Panc1 (cell line): ENCODE measurements around the gene NME4. TPM values are rescaled to one million over a fixed set of nuclear protein-coding genes. Genes with fewer than 3 reads are reported as not detected.

Experiments
- ATAC-seq: fragments of 200-7000 bp; cut with Tn5 transposase; 2 replicates; pipeline ENCODE4 v1.9.1; 2020; ENCODE audit warnings: mild to moderate bottlenecking, moderate library complexity
- BruUV-seq: library from RNA; stranded (reverse); fragments of 400-500 nt; replicated peaks from 2 replicates; lab custom pipeline; 2021; lab: Mats Ljungman, UMichigan
- CTCF ChIA-PET: fragments of 300-600 bp; sonication (Branson Sonifier 250); formaldehyde crosslinking; loops from one replicate; lab custom pipeline; 2022; ENCODE audit warnings: antibody characterized with exemption; lab: Charles Lee
- POLR2A ChIA-PET: fragments of 300-600 bp; sonication (Branson Sonifier 250); formaldehyde crosslinking; loops from one replicate; lab custom pipeline; 2022; ENCODE audit warnings: antibody characterized with exemption; lab: Charles Lee
- DNase-seq: peaks from one replicate; pipeline ENCODE4 v3.0.0-alpha.2; 2010; ENCODE audit warnings: low read depth, low spot score
- H3K27ac ChIP-seq: 2 replicates; pipeline ENCODE4 v1.5.1; 2011; ENCODE audit warnings: mild to moderate bottlenecking, low read length, inconsistent platforms
- H3K27me3 ChIP-seq: fragments of 200-500 bp; sonication (Bioruptor generic); 2 replicates; pipeline ENCODE4 v1.6.0; 2014; ENCODE audit warnings: low read length, inconsistent platforms; ENCODE audit not compliant: control insufficient read depth, insufficient read depth
- H3K36me3 ChIP-seq: fragments of 200-500 bp; sonication (Bioruptor generic); 2 replicates; pipeline ENCODE4 v1.5.1; 2014; ENCODE audit warnings: inconsistent platforms, mild to moderate bottlenecking, low read length, moderate library complexity; ENCODE audit not compliant: control insufficient read depth, insufficient read depth
- H3K4me1 ChIP-seq: 2 replicates; pipeline ENCODE4 v1.5.1; 2011; ENCODE audit warnings: inconsistent platforms, mild to moderate bottlenecking, low read length, moderate library complexity; ENCODE audit not compliant: control insufficient read depth, insufficient read depth
- H3K4me3 ChIP-seq, 2 experiments: 2 replicates each; pipeline ENCODE4 v1.5.1; 2011 to 2012; ENCODE audit warnings: low read depth in 2 of 2, low read length in 2 of 2, mild to moderate bottlenecking in 2 of 2, inconsistent platforms in 1 of 2, moderate library complexity in 1 of 2
- H3K9me3 ChIP-seq: fragments of 200-500 bp; sonication (Bioruptor generic); 2 replicates; pipeline ENCODE4 v1.5.1; 2014; ENCODE audit warnings: low read depth, mild to moderate bottlenecking, inconsistent platforms, low read length, moderate library complexity; ENCODE audit not compliant: control insufficient read depth, insufficient read depth
- POLR2AphosphoS5 ChIP-seq: IDR thresholded peaks from 2 replicates; pipeline ENCODE4 v1.6.1; 2012; ENCODE audit warnings: mild to moderate bottlenecking, low read depth, low read length, moderate library complexity
- SIN3A ChIP-seq: IDR thresholded peaks from 2 replicates; pipeline ENCODE4 v1.6.1; 2012; ENCODE audit warnings: low read depth, mild to moderate bottlenecking, low read length, moderate library complexity, borderline replicate concordance; ENCODE audit not compliant: insufficient read depth
- TCF7L2 ChIP-seq: IDR thresholded peaks from 2 replicates; pipeline ENCODE4 v1.6.1; 2011; ENCODE audit warnings: mild to moderate bottlenecking, low read depth, low read length, inconsistent platforms
- in situ Hi-C: cut with HindIII; loops from 2 replicates; pipeline ENCODE4 v1.10.0; 2016; ENCODE audit warnings: low sequenced_read_pairs, low pct_unique_long_range_greater_than_20kb
- intact Hi-C: fragments of 100-400 bp; cut with micrococcal nuclease; formaldehyde crosslinking; loops from one replicate; pipeline ENCODE4 v1.10.0; 2022; ENCODE audit not compliant: unreplicated experiment
- total RNA-seq: library from RNA; stranded (reverse); gene quantifications from one replicate; pipeline ENCODE4 v1.2.1, GENCODE V29; 2021; ENCODE audit not compliant: unreplicated experiment
- TF ChIP-seq, protein P1 (sequence below), 2 experiments: IDR thresholded peaks; 2 replicates each; pipeline ENCODE4 v1.6.1; 2011 to 2012; ENCODE audit warnings: low read depth in 2 of 2, control low read depth in 1 of 2, low read length in 1 of 2, mild to moderate bottlenecking in 1 of 2, moderate library complexity in 1 of 2; ENCODE audit not compliant: insufficient read depth in 1 of 2
- TF ChIP-seq, protein P2 (sequence below): fragments of 450-650 bp; IDR thresholded peaks from 2 replicates; pipeline ENCODE4 v1.5.1; 2017; ENCODE audit warnings: mild to moderate bottlenecking

Gene NME4
- total RNA-seq, 1 experiment from 2014 or later, result 500 TPM

DNA sequence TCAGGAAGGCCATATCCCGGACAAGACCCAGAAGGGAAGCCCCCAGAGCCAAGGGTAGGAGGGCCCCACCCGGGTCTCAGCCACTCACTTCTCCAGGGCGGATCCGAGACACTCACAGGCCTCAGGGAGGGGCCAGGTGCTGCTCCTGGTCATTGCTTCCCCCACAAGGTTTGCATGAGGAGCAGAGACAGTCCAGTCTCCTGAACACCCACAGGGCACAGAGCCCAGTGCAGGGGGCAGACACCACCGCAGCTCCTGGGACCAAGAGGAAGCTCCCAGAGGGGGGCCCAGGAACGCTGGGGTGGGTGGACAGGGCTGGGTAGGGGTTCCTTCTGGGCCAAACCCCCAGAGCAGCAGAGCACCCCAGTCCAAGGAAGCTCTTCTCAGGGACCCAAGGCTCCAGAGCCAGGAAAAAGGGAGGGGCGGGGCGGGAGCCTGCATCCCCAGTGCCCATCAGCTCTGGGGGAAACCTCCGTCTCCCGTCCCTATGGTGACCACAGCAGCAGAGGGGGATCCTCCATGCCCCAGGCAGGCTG, 26.0 kb upstream of the NME4 start:
- in situ Hi-C loops, result no loop called here
- intact Hi-C loops, result no loop called here
- peaks cover 17% of the 10 kb centered on the region for H3K4me1 ChIP-seq
- peak overlapping the region; percentile 80 for H3K27ac ChIP-seq
- POLR2A ChIA-PET, result no interaction called here
- CTCF ChIA-PET, result interaction anchor here (0.6 kb wide), 1 partner anchor 266 kb away, joined by 4 read pairs; no protein-coding TSS in a partner anchor
- no TSS peak for BruUV-seq
- H3K27me3 ChIP-seq, result no peaks in the 10 kb centered on the region
- peak; percentile 42 for ATAC-seq
- no peaks in the 10 kb centered on the region for H3K9me3 ChIP-seq
- no peaks in the 10 kb centered on the region; the same call in 1 of the 2 replicates for H3K36me3 ChIP-seq
- peak overlapping the region; percentile 34 to 41 for H3K4me3 ChIP-seq
- DNase-seq, result no peak
- TF ChIP-seq POLR2AphosphoS5, result no peak
- TF ChIP-seq, protein P1, sequence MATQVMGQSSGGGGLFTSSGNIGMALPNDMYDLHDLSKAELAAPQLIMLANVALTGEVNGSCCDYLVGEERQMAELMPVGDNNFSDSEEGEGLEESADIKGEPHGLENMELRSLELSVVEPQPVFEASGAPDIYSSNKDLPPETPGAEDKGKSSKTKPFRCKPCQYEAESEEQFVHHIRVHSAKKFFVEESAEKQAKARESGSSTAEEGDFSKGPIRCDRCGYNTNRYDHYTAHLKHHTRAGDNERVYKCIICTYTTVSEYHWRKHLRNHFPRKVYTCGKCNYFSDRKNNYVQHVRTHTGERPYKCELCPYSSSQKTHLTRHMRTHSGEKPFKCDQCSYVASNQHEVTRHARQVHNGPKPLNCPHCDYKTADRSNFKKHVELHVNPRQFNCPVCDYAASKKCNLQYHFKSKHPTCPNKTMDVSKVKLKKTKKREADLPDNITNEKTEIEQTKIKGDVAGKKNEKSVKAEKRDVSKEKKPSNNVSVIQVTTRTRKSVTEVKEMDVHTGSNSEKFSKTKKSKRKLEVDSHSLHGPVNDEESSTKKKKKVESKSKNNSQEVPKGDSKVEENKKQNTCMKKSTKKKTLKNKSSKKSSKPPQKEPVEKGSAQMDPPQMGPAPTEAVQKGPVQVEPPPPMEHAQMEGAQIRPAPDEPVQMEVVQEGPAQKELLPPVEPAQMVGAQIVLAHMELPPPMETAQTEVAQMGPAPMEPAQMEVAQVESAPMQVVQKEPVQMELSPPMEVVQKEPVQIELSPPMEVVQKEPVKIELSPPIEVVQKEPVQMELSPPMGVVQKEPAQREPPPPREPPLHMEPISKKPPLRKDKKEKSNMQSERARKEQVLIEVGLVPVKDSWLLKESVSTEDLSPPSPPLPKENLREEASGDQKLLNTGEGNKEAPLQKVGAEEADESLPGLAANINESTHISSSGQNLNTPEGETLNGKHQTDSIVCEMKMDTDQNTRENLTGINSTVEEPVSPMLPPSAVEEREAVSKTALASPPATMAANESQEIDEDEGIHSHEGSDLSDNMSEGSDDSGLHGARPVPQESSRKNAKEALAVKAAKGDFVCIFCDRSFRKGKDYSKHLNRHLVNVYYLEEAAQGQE (IDR thresholded peaks at IDR 0.05; ENCODE audit: insufficient read depth in 1 of 2, low read depth in 2 of 2, low read length in 1 of 2), result no peak
- no peak for TF ChIP-seq SIN3A
- TF ChIP-seq, protein P2, sequence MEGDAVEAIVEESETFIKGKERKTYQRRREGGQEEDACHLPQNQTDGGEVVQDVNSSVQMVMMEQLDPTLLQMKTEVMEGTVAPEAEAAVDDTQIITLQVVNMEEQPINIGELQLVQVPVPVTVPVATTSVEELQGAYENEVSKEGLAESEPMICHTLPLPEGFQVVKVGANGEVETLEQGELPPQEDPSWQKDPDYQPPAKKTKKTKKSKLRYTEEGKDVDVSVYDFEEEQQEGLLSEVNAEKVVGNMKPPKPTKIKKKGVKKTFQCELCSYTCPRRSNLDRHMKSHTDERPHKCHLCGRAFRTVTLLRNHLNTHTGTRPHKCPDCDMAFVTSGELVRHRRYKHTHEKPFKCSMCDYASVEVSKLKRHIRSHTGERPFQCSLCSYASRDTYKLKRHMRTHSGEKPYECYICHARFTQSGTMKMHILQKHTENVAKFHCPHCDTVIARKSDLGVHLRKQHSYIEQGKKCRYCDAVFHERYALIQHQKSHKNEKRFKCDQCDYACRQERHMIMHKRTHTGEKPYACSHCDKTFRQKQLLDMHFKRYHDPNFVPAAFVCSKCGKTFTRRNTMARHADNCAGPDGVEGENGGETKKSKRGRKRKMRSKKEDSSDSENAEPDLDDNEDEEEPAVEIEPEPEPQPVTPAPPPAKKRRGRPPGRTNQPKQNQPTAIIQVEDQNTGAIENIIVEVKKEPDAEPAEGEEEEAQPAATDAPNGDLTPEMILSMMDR, result no peak
- no peak for TF ChIP-seq TCF7L2

DNA sequence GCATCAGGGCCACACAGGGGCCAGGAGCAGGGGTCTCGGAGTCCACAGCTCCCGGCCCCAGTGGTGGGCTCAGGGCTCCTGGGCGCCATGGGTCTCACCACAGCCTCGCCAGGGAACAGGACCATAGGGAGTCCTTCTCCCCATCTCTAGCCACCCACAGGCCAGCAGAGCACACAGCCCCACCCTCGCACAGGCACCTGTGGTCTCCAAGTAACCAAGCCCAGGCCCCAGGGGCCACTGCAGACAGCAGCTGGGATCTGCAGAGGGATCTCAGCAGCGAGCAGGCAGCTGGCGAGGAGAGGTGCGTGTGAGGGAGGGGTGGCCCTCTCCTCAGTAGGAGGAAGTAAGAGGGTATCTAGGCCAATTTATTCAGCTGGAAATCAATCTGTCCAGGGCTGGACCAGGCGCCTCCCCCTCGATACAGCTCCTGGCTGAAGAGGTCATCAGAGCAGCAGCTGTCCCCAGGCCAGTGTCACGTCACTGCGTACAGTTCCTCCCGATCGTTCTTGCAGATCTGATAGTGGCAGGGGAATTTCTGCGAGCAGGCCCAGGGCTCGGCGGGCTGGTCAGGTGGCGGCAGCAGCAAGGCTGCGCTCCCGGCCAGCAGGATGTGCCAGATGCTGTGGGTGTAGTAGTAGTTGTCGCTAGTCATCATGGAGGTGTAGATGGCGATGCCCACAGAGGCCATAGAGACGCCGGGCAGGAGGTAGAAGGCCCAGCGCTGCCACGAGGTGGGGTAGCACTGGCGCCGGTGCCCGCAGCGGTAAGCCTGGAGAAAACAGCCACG, 25.3 kb upstream of the NME4 start:
- ChIA-PET POLR2A (interaction anchor here (0.5 kb wide), 1 partner anchor 63 kb away, joined by 4 read pairs; no protein-coding TSS in a partner anchor), CTCF (interaction anchor here (0.6 kb wide), 1 partner anchor 265 kb away, joined by 4 read pairs; no protein-coding TSS in a partner anchor)
- intact Hi-C loops (no loop called here), in situ Hi-C loops (no loop called here)
- ATAC-seq (no peak), DNase-seq (no peak)
- Histone ChIP-seq H3K27ac (peak overlapping the region; percentile 80; the same call in 1 of the 2 replicates), H3K9me3 (no peaks in the 10 kb centered on the region), H3K36me3 (no peaks in the 10 kb centered on the region; the same call in 1 of the 2 replicates), H3K4me1 (peaks cover 17% of the 10 kb centered on the region), H3K27me3 (no peaks in the 10 kb centered on the region), H3K4me3 (no peak overlapping the region)
- TF ChIP-seq, protein P2, result no peak
- TF ChIP-seq, protein P1 (IDR thresholded peaks at IDR 0.05; ENCODE audit: insufficient read depth in 1 of 2, low read depth in 2 of 2, low read length in 1 of 2), result no peak
- TF ChIP-seq SIN3A (no peak), POLR2AphosphoS5 (no peak), TCF7L2 (no peak)
- BruUV-seq, result no TSS peak
